Hematopoietic multipotent progenitor cell treated with erythropoietin and hydrocortisone succinate and interleukin-3 and kit ligand, for 8 days (in vitro differentiated cells): ENCODE measurements around the gene ENGASE.

Source experiments
- DNase-seq: peaks from one replicate; pipeline ENCODE4 v3.0.0-alpha.2; 2015

Gene ENGASE

DNA sequence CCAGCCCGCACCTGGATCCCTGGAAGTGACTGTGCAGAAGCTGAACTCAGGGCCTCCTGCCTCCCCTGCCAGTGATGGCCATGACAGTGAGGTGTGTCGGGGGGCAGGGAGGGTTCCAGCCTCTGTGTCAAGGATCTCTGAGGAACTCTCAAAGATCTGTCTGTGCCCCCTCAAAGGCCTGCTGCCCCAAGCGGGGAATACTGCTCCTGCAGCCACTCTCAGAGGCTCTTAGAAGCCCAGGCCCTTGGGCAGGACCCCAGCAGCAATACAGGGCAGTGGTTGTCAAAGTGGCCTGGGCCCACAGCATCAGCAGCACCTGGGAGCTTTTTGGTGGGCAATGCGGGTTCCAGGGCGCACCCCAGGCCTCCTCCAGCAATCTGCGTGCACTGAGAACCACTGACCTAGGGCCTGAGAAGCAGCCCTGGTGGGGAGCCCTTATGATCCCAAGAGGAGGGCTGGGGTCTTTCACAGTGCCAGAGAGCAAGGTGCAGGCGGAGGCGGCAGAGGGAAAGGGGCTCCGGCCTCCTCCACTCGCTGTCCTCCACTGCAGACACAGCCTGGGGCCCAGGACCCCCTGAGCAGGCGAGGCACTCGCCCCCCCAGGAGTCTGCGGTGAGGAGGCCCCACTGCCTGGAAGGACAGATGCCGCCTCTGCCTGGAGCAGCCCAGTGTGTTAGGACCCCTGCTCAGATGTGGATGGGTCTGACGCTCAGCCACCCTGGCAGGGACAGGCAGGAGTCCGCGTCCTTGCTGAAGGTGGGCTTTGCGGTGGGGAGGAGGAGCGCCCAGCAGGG is 42.1 kb downstream of the ENGASE start:
- DNase-seq: no peak

DNA sequence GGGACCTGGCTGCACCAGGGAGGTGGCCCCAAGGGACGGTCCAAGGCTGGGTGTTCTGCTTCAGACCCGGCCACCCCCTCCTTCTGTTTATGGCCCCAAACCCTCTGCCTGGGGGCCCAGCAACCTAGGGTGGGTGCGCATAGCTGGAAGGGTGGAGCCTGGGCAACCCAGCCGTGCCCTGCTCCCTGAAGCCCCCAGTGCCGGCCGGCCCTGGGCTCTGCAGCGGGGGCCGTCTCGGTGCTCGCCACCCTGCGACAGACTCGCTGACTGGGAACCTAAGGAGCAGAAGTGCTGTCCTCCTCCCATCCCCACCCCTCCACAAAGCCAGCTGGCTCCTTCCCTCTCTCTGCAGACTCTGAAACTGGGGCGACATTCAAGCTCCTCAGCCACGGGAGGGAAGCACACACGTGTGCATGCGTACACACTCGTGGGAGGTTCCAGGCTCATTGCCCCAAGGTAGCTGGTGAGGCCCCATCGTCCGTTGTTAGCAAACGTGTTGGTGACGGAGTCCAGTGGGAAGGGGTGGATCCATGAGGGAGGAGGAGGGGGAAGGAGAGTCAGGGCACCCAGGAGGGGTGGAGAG is 43.4 kb downstream of the ENGASE start:
- DNase-seq: no peak

DNA sequence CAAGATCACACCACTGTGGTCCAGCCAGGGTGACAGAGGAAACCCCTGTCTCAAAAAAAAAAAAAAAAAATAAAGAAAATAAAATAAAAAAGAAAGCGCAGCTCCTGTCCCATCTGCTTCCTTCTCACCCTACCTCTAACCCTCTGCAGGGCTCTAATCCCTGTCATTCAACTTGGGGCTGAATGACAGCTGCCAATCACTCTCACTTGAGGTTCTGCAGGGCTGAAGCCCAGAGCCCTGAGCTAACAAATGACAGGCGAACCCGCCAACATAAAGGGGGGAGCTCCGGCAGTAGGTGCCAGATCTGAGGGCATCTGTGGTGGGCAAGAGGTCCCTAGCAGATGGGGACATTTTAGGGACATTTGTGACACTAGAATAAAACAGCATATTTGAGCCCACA is 44.3 kb downstream of the ENGASE start:
- no peak for DNase-seq

DNA sequence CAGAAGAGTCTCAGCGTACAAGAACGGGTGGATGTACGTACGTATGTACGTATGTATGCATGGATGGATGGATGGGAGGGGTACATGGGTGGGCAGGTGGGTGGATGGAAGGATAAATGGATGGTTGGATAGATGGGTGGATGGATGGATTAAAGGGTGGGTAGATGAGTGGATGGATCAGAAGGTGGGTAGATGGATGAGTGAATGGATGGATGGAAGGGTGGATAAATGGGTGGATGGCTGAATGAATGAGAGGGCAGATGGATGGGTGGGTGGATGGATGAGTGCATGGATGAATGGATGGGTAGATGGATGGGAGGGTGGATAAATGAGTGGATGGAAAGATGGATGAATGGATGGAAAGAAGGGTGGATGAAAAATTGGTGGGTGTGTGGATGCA is 45.6 kb downstream of the ENGASE start:
- no peak for DNase-seq

DNA sequence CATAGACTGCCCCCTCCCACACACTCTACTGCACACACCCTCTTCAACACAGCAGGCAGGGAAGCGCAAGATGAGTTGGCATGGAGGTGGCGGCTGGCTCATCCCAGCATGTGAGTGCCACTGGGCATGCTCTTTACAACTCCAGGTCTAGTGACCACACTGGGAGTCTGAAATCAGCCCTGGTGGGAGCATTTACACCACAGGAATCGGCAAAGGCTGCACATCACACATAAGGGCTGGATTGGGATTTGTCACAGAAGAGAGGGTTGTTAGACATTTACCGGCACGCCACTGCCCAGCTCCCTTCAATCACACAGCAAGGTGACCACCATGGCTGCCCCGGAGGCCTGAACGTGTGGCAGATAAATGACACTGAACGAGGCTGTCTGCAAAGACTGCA is 49.4 kb downstream of the ENGASE start:
- no peak for DNase-seq

DNA sequence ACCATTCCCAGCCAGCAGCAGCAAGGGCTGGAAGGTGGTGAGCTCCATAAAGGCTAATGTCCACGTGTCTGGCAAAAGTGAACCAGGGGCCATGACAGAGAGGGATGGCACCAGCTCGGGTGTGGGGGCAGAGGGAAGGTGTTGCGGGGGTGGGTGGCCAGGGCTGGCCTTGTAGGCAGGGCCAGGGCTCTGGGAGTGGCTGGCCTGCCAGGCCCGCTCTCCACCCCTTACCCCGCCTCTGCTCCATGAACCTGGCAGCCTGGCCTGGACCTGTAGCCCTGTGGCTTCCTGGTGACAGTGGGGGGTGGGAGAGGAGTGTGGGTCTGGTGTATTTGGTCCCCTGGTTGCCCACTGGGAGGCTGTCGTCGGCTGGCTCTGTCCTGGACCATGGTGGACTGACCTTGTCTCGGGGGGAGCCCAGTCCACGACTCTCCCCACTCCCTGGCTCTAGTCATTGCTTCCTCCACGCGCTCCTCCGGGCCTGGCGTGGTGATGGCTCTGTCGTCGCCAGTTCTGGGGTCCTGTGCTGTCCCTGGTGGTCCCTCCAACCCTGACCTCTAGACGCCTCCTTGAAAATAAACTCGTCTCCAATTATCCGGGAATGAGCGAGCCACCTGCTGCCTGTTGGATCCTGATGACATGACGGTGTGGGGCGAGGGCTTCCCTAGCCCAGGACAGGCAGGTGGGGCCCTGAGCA is 50.0 kb downstream of the ENGASE start:
- DNase-seq: no peak

DNA sequence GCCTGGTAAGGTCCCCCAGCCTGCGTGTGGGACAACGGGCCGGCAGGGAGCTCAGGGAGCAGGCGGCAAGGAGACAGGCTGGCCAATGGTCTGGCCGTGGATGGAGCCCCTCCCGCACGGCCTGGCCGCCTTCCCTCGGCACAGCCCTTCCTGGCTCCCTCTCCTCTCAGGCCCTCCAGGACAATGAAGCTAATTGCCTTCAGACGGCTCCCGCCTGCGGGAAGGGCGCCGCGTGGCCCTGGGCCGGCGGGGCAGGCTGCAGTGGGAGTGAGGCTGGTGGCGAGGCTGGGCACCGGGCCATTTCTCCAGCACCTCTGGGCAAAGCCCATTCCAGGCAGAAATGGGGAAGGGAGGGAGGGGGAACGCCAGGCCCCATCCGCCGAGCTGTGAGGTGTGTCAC is 50.9 kb downstream of the ENGASE start:
- DNase-seq: no peak

DNA sequence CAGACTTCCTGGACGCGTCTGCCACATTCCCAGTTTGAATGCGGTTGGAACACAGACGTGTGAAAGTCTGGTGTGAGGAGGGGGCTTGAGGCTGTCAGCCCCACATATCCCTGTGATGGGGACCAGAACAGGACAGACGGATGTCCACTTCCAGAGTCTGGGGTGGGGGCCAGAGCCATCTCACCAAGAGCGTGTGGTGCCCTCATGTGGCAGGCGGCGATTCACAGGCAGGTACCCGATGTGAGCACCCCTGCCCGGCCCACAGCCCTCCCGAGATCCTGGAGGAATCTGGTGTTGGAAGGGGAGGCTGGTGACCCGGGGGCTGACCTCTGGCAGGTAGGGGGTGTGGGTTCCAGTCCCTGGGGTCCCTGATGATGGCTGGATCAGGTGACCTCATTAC is 51.5 kb downstream of the ENGASE start:
- no peak for DNase-seq

DNA sequence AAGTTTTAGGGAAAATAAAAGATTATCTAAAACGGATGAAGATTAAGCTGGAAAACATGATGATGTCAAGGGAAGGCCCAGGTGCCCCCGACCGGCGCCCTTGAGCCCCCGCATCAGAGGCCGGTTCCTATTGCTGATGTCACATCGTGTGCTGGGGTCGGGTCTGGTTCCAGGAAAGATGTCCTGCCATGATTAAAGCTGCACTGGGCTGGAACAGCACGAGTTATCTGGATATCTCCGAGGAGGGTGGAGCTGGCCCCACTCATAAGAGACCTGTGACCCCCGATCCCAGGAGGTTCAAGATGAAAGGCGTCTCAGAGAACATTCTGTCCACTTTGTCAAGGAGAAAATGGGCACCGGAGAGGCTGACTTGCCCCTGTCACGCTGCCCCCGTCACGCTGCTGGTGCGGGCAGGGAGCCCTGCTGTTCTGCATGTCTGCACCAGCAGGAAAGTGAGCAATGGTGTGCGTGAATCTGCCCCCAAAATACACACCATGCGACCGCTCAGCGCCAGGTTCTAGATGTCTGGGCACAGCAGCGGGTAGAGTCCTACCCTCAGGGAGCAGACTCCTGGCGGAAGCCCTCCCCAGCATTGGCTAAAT is 53.0 kb downstream of the ENGASE start:
- no peak for DNase-seq

DNA sequence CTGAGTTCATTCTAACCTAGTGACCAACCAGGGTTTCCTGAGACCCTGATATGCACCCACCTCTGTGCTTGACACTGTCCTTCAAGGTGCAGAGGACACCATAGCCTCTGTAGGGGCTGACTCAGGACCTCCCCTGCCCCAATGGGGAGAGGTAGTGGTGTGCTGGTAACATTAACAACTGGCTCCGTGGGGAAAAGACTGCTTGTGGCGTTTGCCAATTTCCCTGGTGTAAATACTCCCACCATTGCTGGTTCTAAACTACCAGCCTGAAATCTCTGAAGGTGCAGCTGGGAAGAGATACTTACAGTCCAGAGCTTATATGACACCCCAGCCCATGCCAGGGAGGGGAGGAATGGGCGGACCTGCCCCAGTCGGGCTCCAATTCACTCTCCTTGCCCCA is 54.9 kb downstream of the ENGASE start:
- DNase-seq: no peak

DNA sequence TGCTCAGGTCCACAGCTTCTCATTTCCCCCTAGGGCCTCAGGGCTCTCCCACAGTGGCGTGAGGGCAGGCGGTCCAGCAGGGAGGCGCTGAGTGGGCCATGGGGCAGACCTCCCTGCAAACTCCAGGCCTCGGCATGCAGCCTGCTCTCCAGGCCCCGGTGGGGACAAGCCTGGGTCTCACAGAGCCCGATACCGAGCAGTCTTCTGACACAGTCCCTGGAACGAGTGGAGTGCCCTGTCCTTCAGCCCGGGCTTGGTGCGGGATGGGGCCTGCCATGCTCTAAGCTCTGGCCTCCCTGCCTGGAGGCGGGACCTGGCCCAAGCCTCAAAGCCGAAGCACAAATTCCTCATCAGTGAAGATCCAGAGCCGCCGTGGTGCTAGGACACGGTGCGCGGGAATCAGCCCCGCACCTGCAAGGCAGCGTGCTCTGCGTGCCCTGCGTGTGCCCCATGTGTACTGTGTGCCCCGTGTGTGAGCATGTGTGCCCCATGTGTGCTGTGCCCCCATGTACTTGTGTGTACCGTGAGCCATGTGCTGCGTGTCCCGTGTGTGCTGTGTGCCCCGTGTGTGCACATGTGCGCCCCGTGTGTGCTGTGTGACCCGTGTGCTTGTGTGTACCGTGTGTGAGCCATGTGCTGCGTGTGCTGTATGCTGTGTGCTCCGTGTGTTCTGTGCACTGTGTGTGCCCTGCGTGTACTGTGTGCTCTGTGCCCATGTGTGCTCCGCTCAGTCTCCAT is 56.1 kb downstream of the ENGASE start:
- DNase-seq: no peak

DNA sequence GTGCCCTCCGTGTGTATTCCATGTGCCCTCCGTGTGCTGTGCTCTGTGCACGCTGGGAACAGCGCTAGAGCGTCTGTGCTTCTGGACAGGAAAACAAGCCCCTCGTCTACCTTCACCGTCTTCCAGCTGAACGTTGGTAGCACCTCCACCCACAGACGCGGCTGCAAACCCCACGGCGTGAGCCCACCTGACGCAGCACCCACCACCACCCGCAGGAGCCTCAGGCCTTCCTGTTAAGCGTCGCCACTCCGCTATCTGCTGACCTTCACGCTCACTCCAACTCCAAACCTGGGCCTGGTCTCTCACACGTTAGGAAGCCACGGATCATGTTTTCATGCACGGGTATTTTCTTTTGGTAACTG is 56.6 kb downstream of the ENGASE start:
- DNase-seq: no peak

DNA sequence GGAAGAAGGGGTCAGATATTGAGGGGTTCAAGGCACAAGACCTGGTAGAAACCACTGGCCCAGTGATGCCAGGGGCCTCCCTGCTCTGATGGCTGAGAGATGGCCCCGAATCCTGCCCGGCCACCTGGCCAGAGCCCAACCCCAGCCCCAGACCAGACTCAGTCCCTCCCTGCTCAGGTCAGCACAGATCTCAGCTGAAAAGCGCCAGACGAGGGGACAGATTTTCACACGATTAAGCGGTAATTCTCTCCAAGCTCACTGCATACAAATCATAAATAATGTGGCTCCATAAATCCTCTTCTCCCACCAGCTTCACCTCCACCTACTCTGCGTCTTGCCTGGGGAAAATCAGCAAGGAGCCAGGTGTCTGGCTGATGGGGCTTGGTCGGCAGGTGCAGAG is 57.1 kb downstream of the ENGASE start:
- no peak for DNase-seq

DNA sequence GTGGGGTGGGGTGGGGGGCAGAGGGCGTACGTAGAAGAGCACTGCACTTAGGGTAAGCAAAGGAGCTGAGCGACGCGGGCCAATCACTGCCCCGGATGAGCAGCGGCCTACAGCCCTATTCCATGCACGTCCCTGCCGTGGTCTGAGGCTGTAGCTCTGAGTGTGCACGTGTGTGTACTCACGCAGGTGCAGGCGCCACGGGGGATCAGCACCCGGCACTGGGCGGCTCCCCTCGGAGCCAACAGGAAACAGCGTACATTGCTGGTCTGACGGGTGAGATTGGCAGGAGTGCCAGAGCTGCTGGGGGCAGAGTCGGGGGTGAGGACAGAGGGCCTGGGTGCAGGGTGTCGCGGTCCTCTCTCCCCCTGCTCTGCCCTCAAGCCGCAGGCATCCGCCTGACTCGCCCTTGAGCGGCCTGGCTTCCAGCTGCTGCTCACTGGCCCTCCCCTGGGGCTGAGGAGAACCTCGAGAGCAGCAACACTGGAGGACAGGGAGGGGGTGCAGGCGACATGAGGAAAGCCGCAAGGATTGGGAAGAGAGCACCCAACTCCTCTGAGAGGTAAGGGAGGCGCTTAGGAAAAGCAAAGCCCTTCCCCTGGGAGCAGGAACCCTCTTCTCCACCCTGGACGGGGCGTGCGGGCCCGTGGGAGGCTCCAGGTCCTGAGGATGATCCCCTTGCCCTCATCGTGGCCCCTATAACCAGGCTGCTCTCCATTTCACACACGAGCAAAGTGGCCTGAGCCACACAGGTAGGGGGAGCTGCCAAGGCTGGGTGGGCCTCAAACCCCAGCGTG is 57.8 kb downstream of the ENGASE start:
- no peak for DNase-seq

DNA sequence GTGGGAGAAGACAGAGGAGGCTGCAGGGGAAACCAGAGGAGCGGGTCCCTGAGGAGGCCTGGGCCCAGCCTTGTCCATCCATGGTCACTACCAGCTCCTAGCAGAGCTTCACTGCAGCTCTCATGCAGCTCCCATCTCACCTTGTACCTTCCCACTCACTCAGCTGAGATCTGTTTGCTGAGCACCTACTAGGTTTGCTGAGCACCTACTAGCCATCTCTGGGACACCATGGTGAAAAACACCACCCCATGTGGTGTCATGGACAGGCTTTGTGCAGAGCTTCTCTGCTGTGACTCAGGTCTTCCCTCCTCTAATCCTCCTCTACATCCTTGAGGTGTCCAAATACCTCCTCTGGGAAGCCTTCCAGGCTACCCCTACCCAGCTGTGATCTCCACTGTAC is 58.6 kb downstream of the ENGASE start:
- no peak for DNase-seq

DNA sequence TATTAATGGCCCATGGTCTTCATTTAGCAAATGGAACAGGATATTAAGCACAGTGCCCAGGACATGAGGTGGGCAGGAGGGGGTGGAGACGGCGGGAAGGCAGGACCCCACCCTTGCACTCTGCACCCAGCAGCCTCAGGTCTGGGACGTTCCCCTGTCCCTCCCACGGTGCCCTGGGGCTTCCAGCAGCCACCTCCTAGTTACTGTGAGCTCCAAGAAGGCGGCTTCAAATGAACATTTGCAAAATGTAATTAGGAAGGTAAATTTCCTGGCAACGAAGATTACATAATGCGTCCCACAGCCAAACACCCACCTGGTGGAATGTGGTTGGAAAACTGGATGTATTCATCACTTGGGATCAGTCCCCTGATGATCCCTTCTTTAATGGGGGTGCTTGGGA is 59.4 kb downstream of the ENGASE start:
- DNase-seq: no peak

DNA sequence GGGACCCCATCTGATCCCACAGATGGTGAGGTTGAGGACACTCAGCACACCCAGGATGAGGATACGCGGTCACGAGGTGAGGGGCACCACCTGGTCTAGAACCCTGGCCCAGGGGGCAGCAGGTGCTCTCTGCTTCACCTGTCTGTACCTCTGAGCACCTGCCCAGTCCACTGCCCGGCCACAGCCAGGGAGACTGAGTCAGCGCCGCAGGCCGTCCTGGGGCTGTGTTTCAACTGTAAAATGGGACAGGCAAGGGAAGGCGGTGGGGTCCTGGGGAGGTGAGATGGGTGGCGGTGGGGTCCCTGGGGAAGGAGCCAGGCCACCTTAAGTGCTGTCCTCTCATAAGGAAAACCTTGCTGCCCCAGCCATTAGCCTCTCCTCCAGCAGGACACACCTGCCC is 60.4 kb downstream of the ENGASE start:
- no peak for DNase-seq

DNA sequence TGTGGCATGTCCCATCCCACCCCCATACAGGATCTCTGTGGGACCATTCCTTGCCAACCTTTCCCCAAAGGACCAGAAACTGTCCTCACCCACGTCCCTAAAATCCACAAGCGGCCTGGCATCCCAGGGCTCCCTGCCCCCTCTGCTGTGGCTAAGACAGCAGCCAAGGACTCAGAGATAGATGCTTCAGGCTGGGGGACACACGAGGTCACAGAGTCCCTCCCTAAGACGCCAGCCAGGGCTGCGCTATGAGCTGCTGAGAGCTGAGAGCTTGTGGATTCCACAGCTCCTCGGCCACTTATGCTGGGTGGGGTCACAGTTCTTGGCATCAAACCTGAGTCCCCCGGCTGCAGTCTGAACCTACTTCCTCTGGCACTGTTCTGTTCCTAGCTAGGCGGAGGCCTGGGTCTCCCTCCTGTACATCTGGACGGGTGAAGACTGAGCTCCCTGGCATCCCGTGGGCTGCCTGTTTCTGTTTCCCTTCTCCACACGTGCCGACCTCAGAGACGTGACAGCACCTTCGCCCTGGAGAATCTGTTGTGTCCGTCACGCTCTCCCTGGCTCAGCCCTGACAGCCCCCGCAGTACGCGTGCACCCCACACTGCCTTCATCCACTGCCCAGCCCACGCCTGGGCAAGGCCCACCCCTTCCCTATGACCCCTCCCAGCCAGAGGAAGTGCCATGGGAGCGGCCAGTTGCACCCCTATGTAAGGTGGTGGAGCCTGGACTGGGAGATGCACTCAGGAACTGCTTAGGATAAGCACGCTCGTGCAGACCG is 61.2 kb downstream of the ENGASE start:
- DNase-seq: no peak
